ENCODE data around the gene PRKCH.

- TF ChIP-seq BCL11A (tag by site-specific recombination; IDR thresholded peaks at IDR 0.05; ENCODE audit: low read depth) (no peak), HOXA7 (CRISPR knock-in tag; IDR thresholded peaks at IDR 0.05; ENCODE audit: borderline replicate concordance) (no peak), CTCF (tag by site-specific recombination; IDR thresholded peaks at IDR 0.05) (no peak), ZNF274 (IDR thresholded peaks at IDR 0.05; ENCODE audit: low read length) (no peak), ZNF274 (tag by site-specific recombination; IDR thresholded peaks at IDR 0.05; ENCODE audit: borderline replicate concordance) (no peak)
These were observed 148.4 kb downstream of the PRKCH start for GRCh38 chr14:61469781-61470180.
